Peyer's patch (tissue), 4 donors: Measurements from ENCODE around the gene WRAP53.

Experiments used
- POLR2A ChIP-seq, 2 donors: fragments of 450-650 bp; IDR thresholded peaks; one replicate each; pipeline ENCODE4 v1.5.1; 2017; ENCODE audit warnings: antibody characterized with exemption in 2 of 2, mild to moderate bottlenecking in 2 of 2, moderate library complexity in 2 of 2
- TF ChIP-seq, protein P1 (sequence below), 6 experiments: fragments of 450-650 bp in 4 of 6; fragments of 200-600 bp in 2 of 6; sonication (generic) in 1 of 6; IDR thresholded peaks; one replicate each; pipeline ENCODE4 v1.5.1; 2017 to 2019; ENCODE audit warnings: antibody characterized with exemption in 6 of 6, mild to moderate bottlenecking in 3 of 6, moderate library complexity in 1 of 6

DNA sequence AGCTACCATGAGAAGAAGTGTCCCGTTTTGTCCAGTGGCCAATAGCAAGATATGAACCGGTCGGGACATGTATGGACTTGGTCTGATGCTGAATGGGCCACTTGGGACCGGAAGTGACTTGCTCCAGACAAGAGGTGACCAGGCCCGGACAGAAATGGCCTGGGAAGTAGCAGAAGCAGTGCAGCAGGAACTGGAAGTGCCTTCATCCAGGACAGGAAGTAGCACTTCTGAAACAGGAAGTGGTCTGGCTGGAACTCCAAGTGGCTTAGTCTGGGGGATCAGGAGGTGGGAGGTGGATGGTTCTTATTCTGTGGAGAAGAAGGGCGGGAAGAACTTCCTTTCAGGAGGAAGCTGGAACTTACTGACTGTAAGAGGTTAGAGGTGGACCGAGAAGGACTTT, 22.0 kb downstream of the WRAP53 start:
- no peak for TF ChIP-seq POLR2A (IDR thresholded peaks at IDR 0.05)
- TF ChIP-seq, protein P1, sequence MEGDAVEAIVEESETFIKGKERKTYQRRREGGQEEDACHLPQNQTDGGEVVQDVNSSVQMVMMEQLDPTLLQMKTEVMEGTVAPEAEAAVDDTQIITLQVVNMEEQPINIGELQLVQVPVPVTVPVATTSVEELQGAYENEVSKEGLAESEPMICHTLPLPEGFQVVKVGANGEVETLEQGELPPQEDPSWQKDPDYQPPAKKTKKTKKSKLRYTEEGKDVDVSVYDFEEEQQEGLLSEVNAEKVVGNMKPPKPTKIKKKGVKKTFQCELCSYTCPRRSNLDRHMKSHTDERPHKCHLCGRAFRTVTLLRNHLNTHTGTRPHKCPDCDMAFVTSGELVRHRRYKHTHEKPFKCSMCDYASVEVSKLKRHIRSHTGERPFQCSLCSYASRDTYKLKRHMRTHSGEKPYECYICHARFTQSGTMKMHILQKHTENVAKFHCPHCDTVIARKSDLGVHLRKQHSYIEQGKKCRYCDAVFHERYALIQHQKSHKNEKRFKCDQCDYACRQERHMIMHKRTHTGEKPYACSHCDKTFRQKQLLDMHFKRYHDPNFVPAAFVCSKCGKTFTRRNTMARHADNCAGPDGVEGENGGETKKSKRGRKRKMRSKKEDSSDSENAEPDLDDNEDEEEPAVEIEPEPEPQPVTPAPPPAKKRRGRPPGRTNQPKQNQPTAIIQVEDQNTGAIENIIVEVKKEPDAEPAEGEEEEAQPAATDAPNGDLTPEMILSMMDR (IDR thresholded peaks at IDR 0.05): no peak
